Measurements from ENCODE around the gene MAML1.

GRCh38 chr5:179730852-179731251, 1.8 kb upstream of the MAML1 start:
- TF ChIP-seq CTCF (IDR thresholded peaks at IDR 0.05), result no peak
- no peak for TF ChIP-seq POLR2A (IDR thresholded peaks at IDR 0.05)
- no peak for TF ChIP-seq POLR2AphosphoS5 (IDR thresholded peaks at IDR 0.05)

All from gastroesophageal sphincter (tissue), 3 donors.